ENCODE measurements around the gene TSPYL1.
"Not testable (repeated sequence)": the region's sequence is repeated elsewhere in the genome, so short reads cannot be mapped to it uniquely, and the experiment has no call there.

TSPYL1 gene

GRCh38 chr6:116323863-116324262 lies 44.1 kb upstream of the TSPYL1 start:
- no peak overlapping the region for H3K27ac ChIP-seq
- TF ChIP-seq ZFX (IDR thresholded peaks at IDR 0.05) (no peak), CTCF (conservative IDR thresholded peaks at IDR 0.05) (no peak)

GRCh38 chr6:116321933-116322332 lies 42.2 kb upstream of the TSPYL1 start:
- H3K27ac ChIP-seq, result not testable (repeated sequence)

DNA sequence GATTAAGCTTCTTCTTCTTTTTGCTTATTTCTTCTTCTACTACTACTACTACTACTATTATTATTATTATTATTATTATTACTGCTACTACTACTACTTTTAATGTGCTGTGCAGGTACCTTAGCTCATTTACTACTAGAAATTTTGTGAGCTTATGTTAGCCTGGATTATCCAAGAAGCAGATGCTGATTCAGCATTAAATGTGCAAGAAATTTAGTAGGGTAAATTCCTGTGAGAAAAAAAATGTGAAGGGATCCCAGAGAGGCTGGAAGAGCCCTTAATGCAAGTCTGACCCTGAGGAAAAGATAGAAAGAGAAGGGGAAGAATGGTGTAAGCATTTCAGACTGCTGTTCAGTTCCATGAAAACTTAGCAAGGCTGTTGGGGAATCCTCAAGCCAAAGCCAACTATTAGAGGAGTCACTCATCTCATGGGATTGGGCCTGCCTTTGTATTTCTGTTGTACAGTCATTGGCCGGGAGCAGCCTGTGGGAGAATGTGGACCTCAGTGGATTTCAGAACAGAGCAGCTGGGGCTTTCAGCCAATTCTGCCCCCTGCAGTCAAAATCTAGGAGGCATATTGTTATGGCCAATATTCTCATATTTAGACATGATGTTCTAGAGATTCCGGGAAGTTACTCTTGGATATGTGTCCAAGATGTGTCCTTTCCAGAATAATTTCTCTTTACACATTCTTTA lies 37.2 kb upstream of the TSPYL1 start:
- TF ChIP-seq ZFX (IDR thresholded peaks at IDR 0.05), result no peak
- TF ChIP-seq CTCF (conservative IDR thresholded peaks at IDR 0.05), result no peak
- no peak overlapping the region for H3K27ac ChIP-seq

GRCh38 chr6:116314878-116315277 lies 35.1 kb upstream of the TSPYL1 start:
- no peak overlapping the region for H3K27ac ChIP-seq
- TF ChIP-seq ZFX (IDR thresholded peaks at IDR 0.05) (no peak), CTCF (conservative IDR thresholded peaks at IDR 0.05) (no peak)

DNA sequence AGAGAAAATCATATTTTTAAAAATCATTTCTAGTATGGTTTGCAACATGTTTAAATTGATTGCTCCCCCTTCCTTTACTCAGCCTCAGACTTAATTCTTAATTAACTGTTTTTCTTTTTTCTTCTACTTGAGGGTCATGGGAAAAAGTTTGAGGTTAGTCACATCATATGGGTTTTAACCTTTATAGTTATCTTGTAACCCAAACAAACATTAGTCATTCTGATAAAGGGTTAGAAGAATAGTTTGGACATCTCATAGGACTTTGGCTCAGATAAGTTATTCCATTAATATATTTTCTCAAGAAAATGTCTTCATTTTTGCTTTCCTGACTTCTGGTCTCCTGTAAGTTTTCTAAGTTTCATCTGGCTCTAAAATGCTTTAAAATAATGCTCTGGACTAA lies 34.5 kb upstream of the TSPYL1 start:
- TF ChIP-seq CTCF (conservative IDR thresholded peaks at IDR 0.05), result no peak
- TF ChIP-seq ZFX (IDR thresholded peaks at IDR 0.05), result no peak

DNA sequence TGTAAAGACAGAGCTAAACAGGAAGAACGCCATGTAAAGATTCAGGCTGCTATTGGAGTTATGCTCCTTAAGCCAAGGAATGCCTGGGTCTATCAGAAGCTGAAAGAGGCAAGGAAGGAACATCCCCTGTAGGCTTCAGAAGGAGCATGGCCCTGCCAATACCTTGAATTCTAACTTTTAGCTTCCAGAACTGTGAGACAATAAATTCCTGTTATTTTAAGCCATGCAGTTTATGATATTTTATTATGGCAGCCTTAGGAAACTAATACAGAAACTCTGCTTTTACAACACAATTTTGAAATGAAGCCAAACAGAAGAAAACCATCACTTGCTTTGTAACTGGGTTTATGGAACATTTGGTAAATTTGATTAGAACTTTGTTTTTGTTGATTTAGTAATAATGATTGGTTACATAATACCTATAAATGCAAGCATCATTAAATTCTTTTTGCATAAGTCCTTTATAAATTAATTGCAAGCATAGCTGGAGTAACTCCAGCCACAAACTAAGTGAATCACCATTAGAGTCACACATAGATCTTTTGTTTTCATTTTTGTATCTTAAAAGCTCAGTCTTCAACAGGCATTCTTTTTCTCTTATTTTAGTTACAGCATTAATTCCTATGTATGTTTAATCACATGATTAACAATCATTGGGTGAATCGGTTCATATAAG lies 33.5 kb upstream of the TSPYL1 start:
- TF ChIP-seq CTCF (conservative IDR thresholded peaks at IDR 0.05), result no peak
- no peak for TF ChIP-seq ZFX (IDR thresholded peaks at IDR 0.05)
- no peak overlapping the region for H3K27ac ChIP-seq

More for the DNA sequence above, 34.5 kb upstream of the TSPYL1 start:
- H3K27ac ChIP-seq, result no peak overlapping the region

DNA sequence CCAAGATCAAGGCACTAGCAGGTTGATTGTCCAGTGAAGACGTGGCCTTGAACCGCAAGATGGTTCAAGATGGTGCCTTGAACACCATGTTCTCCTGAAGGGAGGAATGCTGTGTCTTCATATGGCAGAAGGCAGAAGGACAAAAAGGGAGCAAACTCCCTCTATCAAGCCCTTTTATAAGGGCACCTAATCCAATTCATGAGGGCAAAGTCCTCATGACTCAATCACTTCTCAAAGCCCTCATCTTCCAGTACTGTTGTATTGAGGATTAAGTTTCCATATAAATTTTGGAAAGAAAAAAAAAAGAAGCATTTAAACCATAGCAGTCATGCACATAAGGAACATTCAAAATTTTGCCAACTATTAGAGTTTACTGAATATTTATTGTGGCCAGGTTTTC lies 29.9 kb upstream of the TSPYL1 start:
- TF ChIP-seq ZFX (IDR thresholded peaks at IDR 0.05) (no peak), CTCF (conservative IDR thresholded peaks at IDR 0.05) (no peak)
- H3K27ac ChIP-seq, result no peak overlapping the region

DNA sequence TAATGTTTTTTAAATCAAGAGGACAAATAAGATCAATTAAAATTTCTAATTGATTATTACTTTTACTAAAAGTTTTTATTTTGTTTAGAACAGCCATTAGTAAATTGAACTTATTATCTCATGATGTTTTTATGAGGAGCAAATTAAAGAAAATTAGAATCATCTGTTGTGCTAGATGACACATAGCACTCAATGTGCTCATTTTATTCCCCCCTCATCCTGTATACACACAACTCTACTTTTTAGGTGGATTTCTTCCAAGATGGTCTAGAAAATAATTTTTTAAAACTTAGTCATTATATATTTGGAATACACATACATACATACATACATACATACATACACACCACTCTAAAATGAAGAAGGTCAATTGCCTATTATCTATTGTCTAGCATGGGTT lies 29.3 kb upstream of the TSPYL1 start:
- TF ChIP-seq ZFX (IDR thresholded peaks at IDR 0.05) (no peak), CTCF (conservative IDR thresholded peaks at IDR 0.05) (no peak)
- H3K27ac ChIP-seq, result no peak overlapping the region

Measured in C4-2B (cell line).